Osteoblast (primary cell): Measurements from ENCODE around the gene CRLF1. TPM values are rescaled to one million over a fixed set of nuclear protein-coding genes. Genes with fewer than 3 reads are reported as not detected.
A peak's percentile ranks its signal among the peaks of the same experiment; 100 is the strongest.

Source experiments
- DNase-seq: peaks from one replicate; pipeline ENCODE4 v3.0.0; 2011; ENCODE audit warnings: low spot score, mixed read lengths; ENCODE audit not compliant: insufficient read length; ENCODE audit errors: missing footprints
- H2AFZ ChIP-seq: 2 replicates; pipeline ENCODE4 v1.6.0; 2011; ENCODE audit warnings: mild to moderate bottlenecking, low read length
- H3K27ac ChIP-seq: 2 replicates; pipeline ENCODE4 v1.5.1; 2011; ENCODE audit warnings: mild to moderate bottlenecking, low read depth, low read length, moderate library complexity
- H3K27me3 ChIP-seq: 2 replicates; pipeline ENCODE4 v1.6.0; 2012; ENCODE audit warnings: mild to moderate bottlenecking, control low read depth, inconsistent platforms, low read length, moderate library complexity; ENCODE audit not compliant: insufficient read depth
- H3K36me3 ChIP-seq: 2 replicates; pipeline ENCODE4 v1.5.1; 2011; ENCODE audit warnings: mild to moderate bottlenecking, low read length, control low read depth, moderate library complexity; ENCODE audit not compliant: insufficient read depth
- H3K4me1 ChIP-seq: 2 replicates; pipeline ENCODE4 v1.5.1; 2011; ENCODE audit warnings: mild to moderate bottlenecking, low read length, control low read depth, moderate library complexity; ENCODE audit not compliant: insufficient read depth
- H3K4me2 ChIP-seq: 2 replicates; pipeline ENCODE4 v1.6.0; 2011; ENCODE audit warnings: mild to moderate bottlenecking, low read length; ENCODE audit not compliant: insufficient read depth
- H3K4me3 ChIP-seq: fragments of 200-600 bp; sonication (generic); 3 replicates; pipeline ENCODE4 v1.5.1; 2012; ENCODE audit warnings: mild to moderate bottlenecking, low read length, inconsistent platforms; ENCODE audit not compliant: insufficient read depth
- H3K79me2 ChIP-seq: 2 replicates; pipeline ENCODE4 v1.6.0; 2012; ENCODE audit warnings: mild to moderate bottlenecking, low read length, control low read depth, inconsistent platforms; ENCODE audit not compliant: insufficient read depth
- H3K9me3 ChIP-seq: 2 replicates; pipeline ENCODE4 v1.5.1; 2011; ENCODE audit warnings: low read depth, low read length, control low read depth
- H4K20me1 ChIP-seq: 2 replicates; pipeline ENCODE4 v1.6.0; 2012; ENCODE audit warnings: mild to moderate bottlenecking, low read length, control low read depth; ENCODE audit not compliant: insufficient read depth
- CTCF ChIP-seq: IDR thresholded peaks from 2 replicates; pipeline ENCODE4 v1.5.1; 2011; ENCODE audit warnings: mild to moderate bottlenecking, low read depth, low read length, moderate library complexity; ENCODE audit errors: extremely low read depth
- total RNA-seq: library from RNA; depleted of rRNA; stranded (reverse); fragments of >200 nt; gene quantifications from 2 replicates; pipeline ENCODE4 v1.2.3, GENCODE V29; 2012

Gene CRLF1
- total RNA-seq, 1 donor, result 6.9 TPM

- no peak overlapping the region for H3K4me3 ChIP-seq
- H3K27ac ChIP-seq, result no peak overlapping the region
- no peak overlapping the region for H2AFZ ChIP-seq
- H3K36me3 ChIP-seq, result peaks cover 64% of the 10 kb centered on the region
- peaks cover 22% of the 10 kb centered on the region for H3K79me2 ChIP-seq
- no peaks in the 10 kb centered on the region for H3K27me3 ChIP-seq
- peaks cover 13% of the 10 kb centered on the region for H4K20me1 ChIP-seq
- no peak for TF ChIP-seq CTCF
- no peak for DNase-seq
- H3K4me1 ChIP-seq, result peaks cover 14% of the 10 kb centered on the region
- H3K9me3 ChIP-seq, result no peaks in the 10 kb centered on the region
- no peak overlapping the region for H3K4me2 ChIP-seq
Measured at GRCh38 chr19:18568367-18568766, 38.2 kb downstream of the CRLF1 start.

GRCh38 chr19:18566953-18567352 is 39.6 kb downstream of the CRLF1 start:
- no peak for DNase-seq
- Histone ChIP-seq H3K36me3 (peaks cover 62% of the 10 kb centered on the region), H3K4me3 (no peak overlapping the region), H4K20me1 (no peaks in the 10 kb centered on the region), H3K4me1 (peaks cover 13% of the 10 kb centered on the region), H3K27me3 (no peaks in the 10 kb centered on the region), H2AFZ (no peak overlapping the region), H3K27ac (no peak overlapping the region), H3K79me2 (peaks cover 9% of the 10 kb centered on the region), H3K9me3 (no peaks in the 10 kb centered on the region), H3K4me2 (no peak overlapping the region)
- TF ChIP-seq CTCF, result no peak

- peak overlapping the region; percentile 91 for H3K27ac ChIP-seq
- peaks cover 24% of the 10 kb centered on the region for H3K4me1 ChIP-seq
- peaks cover 34% of the 10 kb centered on the region for H3K36me3 ChIP-seq
Measured at GRCh38 chr19:18562086-18562485, 44.5 kb downstream of the CRLF1 start.

GRCh38 chr19:18559685-18560084 is 46.9 kb downstream of the CRLF1 start:
- peaks cover 4% of the 10 kb centered on the region for H4K20me1 ChIP-seq
- no peak overlapping the region for H3K4me3 ChIP-seq
- TF ChIP-seq CTCF, result no peak
- H3K79me2 ChIP-seq, result peaks cover 45% of the 10 kb centered on the region
- DNase-seq, result no peak
- H3K27me3 ChIP-seq, result no peaks in the 10 kb centered on the region
- no peak overlapping the region for H3K27ac ChIP-seq
- H3K9me3 ChIP-seq, result no peaks in the 10 kb centered on the region
- no peak overlapping the region for H2AFZ ChIP-seq
- no peak overlapping the region for H3K4me2 ChIP-seq
- peaks cover 24% of the 10 kb centered on the region for H3K4me1 ChIP-seq
- peaks cover 16% of the 10 kb centered on the region for H3K36me3 ChIP-seq

More at GRCh38 chr19:18562086-18562485, 44.5 kb downstream of the CRLF1 start:
- Histone ChIP-seq H3K79me2 (peaks cover 47% of the 10 kb centered on the region), H4K20me1 (peaks cover 4% of the 10 kb centered on the region), H3K9me3 (no peaks in the 10 kb centered on the region), H3K27me3 (no peaks in the 10 kb centered on the region), H3K4me2 (peak overlapping the region; percentile 7), H3K4me3 (no peak overlapping the region), H2AFZ (no peak overlapping the region)
- peak; percentile 96 for DNase-seq
- no peak for TF ChIP-seq CTCF
